Coronary artery (tissue), 2 donors: ENCODE data around the gene ZFP36L1.

Source experiments
- DNase-seq: peaks from one replicate; pipeline ENCODE4 v3.0.0-alpha.2; 2017; ENCODE audit warnings: low spot score
- H3K27ac ChIP-seq, 2 donors: fragments of 200-600 bp; sonication (generic); one replicate each; pipeline ENCODE4 v1.5.1; 2016 to 2019
- H3K4me3 ChIP-seq: fragments of 200-600 bp; sonication (generic); 2 replicates; pipeline ENCODE4 v1.5.1; 2016; ENCODE audit warnings: mild to moderate bottlenecking, moderate library complexity
- TF ChIP-seq, protein P1 (sequence below): fragments of 200-600 bp; sonication (generic); IDR thresholded peaks from one replicate; pipeline ENCODE4 v1.5.1; 2019; ENCODE audit warnings: antibody characterized with exemption

Gene ZFP36L1

DNA sequence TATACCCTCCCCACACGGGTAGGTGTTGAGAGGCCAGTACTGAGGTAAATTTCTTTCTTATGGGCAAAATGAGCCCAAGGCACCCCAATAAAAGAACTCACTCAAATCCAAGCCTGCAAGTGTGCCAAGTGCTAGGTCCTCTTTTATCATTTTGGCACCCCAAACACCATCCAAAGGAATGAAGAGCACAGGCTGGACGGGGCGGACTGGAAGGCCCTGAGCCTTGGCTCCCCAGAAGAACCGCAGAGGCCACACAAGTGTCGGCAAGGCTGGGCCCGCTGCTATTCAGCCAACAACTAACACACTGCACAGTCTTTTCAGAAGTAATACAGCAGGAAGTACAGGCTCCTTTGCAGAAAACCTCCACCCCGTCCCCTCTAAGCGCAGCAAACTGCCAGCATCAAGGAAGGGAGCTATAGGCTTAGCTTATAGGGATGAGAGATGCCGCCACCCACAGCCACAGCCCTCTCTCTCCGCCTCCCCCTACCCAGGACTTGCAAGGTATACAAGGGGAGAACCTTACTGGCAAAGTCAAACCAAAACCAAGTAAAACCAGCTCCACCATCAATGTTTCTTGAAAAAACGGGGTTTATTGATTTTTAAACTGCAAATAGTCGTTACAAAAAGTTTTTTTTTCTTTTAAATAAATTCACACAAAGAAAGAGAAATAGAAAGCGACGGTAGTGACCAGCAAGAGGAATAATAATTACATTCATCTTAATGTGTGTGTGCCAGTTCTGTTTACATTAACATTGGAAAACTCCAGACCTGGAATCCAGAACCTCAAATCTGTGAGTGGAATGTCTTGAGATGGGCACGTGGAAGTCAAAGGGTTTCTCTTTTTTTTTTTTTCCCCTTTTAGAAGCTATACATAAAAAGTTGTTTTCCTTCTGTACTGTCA, 5.5 kb downstream of the ZFP36L1 start:
- H3K27ac ChIP-seq, result peak overlapping the region; percentile 57 to 86
- peak overlapping the region; percentile 53 for H3K4me3 ChIP-seq
- TF ChIP-seq, protein P1, sequence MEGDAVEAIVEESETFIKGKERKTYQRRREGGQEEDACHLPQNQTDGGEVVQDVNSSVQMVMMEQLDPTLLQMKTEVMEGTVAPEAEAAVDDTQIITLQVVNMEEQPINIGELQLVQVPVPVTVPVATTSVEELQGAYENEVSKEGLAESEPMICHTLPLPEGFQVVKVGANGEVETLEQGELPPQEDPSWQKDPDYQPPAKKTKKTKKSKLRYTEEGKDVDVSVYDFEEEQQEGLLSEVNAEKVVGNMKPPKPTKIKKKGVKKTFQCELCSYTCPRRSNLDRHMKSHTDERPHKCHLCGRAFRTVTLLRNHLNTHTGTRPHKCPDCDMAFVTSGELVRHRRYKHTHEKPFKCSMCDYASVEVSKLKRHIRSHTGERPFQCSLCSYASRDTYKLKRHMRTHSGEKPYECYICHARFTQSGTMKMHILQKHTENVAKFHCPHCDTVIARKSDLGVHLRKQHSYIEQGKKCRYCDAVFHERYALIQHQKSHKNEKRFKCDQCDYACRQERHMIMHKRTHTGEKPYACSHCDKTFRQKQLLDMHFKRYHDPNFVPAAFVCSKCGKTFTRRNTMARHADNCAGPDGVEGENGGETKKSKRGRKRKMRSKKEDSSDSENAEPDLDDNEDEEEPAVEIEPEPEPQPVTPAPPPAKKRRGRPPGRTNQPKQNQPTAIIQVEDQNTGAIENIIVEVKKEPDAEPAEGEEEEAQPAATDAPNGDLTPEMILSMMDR, result no peak
- DNase-seq, result peak; percentile 77

GRCh38 chr14:68786491-68787091, 6.3 kb downstream of the ZFP36L1 start:
- peak overlapping the region; percentile 11 for H3K4me3 ChIP-seq
- H3K27ac ChIP-seq, result peak overlapping the region; percentile 44 to 86
- TF ChIP-seq, protein P1, result no peak
- peak; percentile 72 for DNase-seq

DNA sequence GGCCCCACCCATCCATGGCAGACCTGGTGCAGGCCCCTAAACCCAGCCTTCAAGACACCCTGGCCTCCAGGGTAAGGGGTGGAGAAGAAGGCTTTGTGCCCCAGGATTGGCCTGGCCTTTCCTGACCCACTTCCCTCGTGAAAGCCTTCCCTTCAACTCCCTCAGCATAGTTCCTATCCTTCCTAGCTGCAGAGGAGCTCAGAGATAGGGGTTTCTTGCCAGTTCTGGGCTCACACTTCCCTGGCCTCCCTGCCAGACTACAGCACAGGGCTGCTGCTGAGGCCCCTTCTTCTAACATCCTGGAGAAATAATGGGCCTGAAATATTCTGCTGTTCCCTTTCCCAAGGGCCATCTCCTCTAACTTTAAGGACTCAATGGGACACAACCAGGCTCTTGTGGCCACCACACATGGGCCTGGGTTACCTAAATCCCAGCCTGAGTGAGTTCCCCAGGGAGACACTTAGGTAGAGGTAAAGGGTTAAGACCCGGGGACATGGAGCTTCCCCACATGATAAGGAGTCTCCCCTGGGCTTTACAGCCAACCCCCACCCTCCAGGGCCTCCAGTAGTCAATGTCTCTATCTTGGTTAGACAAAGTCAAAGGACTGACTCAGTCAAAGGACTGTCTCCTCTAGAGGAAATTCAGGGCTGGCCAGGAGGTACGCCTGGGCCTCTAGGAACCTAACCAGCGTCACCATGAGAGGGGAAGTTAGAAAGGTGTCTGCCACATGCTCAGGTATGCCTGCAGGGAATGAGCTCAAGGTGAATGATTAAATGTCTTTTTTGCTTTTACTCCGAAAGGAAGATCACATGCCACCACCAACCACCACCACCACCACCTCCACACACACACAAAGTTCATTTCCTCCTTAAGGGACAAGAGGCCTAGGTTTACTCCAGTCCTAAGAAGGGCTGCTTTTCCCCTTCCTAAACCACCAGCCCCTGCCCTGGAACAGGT, 7.1 kb downstream of the ZFP36L1 start:
- peak; percentile 74 for DNase-seq
- TF ChIP-seq, protein P1, result no peak
- H3K27ac ChIP-seq, result peak overlapping the region; percentile 44 to 86
- H3K4me3 ChIP-seq, result no peak overlapping the region

- TF ChIP-seq, protein P1, result no peak
- peak; percentile 71 for DNase-seq
- no peak overlapping the region for H3K4me3 ChIP-seq
- H3K27ac ChIP-seq, result peak overlapping the region; percentile 44 to 86
These were observed 7.8 kb downstream of the ZFP36L1 start for GRCh38 chr14:68784978-68785533.

DNA sequence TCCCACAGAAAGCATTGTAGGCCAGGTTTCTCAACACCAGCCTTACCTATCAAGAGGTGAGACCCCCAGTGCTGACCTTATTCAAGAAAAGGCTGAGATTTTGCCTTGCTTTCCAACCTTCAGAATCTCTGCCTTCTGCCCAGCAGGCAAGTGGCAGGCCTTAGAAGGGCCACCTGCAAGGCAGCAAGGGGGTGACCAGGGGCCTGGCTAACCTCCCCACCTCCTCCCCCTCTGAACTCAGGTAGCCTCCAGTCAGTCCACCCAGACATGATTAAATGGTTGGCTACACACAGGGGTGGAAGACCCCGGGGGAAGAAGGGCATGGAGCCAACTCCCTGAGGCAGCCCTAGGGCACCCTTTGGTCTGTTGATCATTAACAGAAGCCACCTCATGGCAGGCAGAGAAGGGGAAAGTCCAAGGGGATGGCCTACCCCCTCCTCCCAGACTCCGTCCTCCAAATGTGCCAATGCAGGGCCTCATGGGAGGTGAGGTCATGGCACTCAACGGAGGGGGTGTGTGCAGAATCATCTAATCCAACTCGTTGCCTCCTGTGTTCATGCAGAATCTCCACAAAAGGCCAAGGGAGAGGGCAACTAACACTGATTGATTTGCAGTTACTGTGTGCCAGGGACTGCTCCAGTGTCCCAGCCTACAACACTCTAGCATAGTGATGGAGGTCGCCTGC, 8.5 kb downstream of the ZFP36L1 start:
- peak; percentile 74 for DNase-seq
- Histone ChIP-seq H3K4me3 (no peak overlapping the region), H3K27ac (peak overlapping the region in 1 of 2 donors; percentile 86)
- TF ChIP-seq, protein P1, result no peak
